NK-92 (cell line): ENCODE measurements around the gene ATP9B.

Experiments used
- DNase-seq: peaks from one replicate; lab custom pipeline; 2025; ENCODE audit not compliant: unreplicated experiment; lab: John Stamatoyannopoulos, UW

ATP9B gene

GRCh38 chr18:79393181-79393634, 324.0 kb downstream of the ATP9B start:
- no peak for DNase-seq

GRCh38 chr18:79393635-79394533, 324.7 kb downstream of the ATP9B start:
- DNase-seq: no peak

- no peak for DNase-seq
These were observed 325.5 kb downstream of the ATP9B start for GRCh38 chr18:79394534-79395307.

- no peak for DNase-seq
These were observed 326.1 kb downstream of the ATP9B start for GRCh38 chr18:79395308-79395640.

GRCh38 chr18:79395761-79396404, 326.7 kb downstream of the ATP9B start, which contains the start of gene NFATC1:
Gene NFATC1, plus strand, starts transcription at chr18:79395930. Its CDS starts 295 bp downstream, at chr18:79396225.
- DNase-seq: no peak

- DNase-seq: no peak
These were observed 327.4 kb downstream of the ATP9B start for GRCh38 chr18:79396431-79397246.

- no peak for DNase-seq
These were observed 328.1 kb downstream of the ATP9B start for GRCh38 chr18:79397247-79397829.

- no peak for DNase-seq
These were observed 328.9 kb downstream of the ATP9B start for GRCh38 chr18:79397830-79398761.

- no peak for DNase-seq
These were observed 330.3 kb downstream of the ATP9B start for GRCh38 chr18:79399275-79400081.

GRCh38 chr18:79400091-79400590, 330.9 kb downstream of the ATP9B start:
- no peak for DNase-seq

- DNase-seq: no peak
These were observed 331.6 kb downstream of the ATP9B start for GRCh38 chr18:79400591-79401381.

- DNase-seq: no peak
These were observed 332.5 kb downstream of the ATP9B start for GRCh38 chr18:79401494-79402208.

GRCh38 chr18:79402209-79402576, 333.0 kb downstream of the ATP9B start:
- DNase-seq: no peak

- DNase-seq: no peak
These were observed 334.0 kb downstream of the ATP9B start for GRCh38 chr18:79402977-79403722.

GRCh38 chr18:79403723-79404566, 334.8 kb downstream of the ATP9B start:
- DNase-seq: no peak
